HTR-8/SVneo (cell line): ENCODE measurements around the gene PRKCZ.
A peak's percentile ranks its signal among the peaks of the same experiment; 100 is the strongest.
"Not testable (repeated sequence)": the region's sequence is repeated elsewhere in the genome, so short reads cannot be mapped to it uniquely, and the experiment has no call there.

Source experiments
- DNase-seq: peaks from one replicate; pipeline ENCODE4 v3.0.0; 2011; ENCODE audit warnings: low spot score, mixed read lengths; ENCODE audit not compliant: insufficient read length
- FAIRE-seq: peaks from 2 replicates; lab custom pipeline; 2011; peaks lifted over from hg19 to GRCh38; lab: Jason Lieb, UNC

Gene PRKCZ

GRCh38 chr1:2147869-2148268, 97.7 kb downstream of the PRKCZ start:
- DNase-seq, FAIRE-seq: not testable (repeated sequence)

- DNase-seq, result no peak
- no peak for FAIRE-seq
Observed at GRCh38 chr1:2148691-2149090, 98.5 kb downstream of the PRKCZ start.

- FAIRE-seq, result no peak
- no peak for DNase-seq
Observed at GRCh38 chr1:2150801-2151200, 100.6 kb downstream of the PRKCZ start.

- FAIRE-seq (no peak), DNase-seq (no peak)
Observed at GRCh38 chr1:2151252-2151651, 101.0 kb downstream of the PRKCZ start.

GRCh38 chr1:2151911-2152310, 101.7 kb downstream of the PRKCZ start:
- DNase-seq (no peak), FAIRE-seq (no peak)

- no peak for DNase-seq
- FAIRE-seq, result no peak
Observed at GRCh38 chr1:2152954-2153353, 102.7 kb downstream of the PRKCZ start.

GRCh38 chr1:2154022-2154421, 103.8 kb downstream of the PRKCZ start:
- DNase-seq (no peak), FAIRE-seq (no peak)

GRCh38 chr1:2155147-2155598, 105.0 kb downstream of the PRKCZ start:
- DNase-seq (no peak), FAIRE-seq (peak; percentile 99)

- FAIRE-seq, result no peak
Observed at GRCh38 chr1:2155788-2156187, 105.6 kb downstream of the PRKCZ start.

GRCh38 chr1:2156866-2157265, 106.7 kb downstream of the PRKCZ start:
- DNase-seq, result no peak
- FAIRE-seq, result no peak

More at GRCh38 chr1:2155788-2156187, 105.6 kb downstream of the PRKCZ start:
- DNase-seq, result no peak

GRCh38 chr1:2157856-2158255, 107.6 kb downstream of the PRKCZ start:
- DNase-seq (no peak), FAIRE-seq (no peak)

- FAIRE-seq, result no peak
- no peak for DNase-seq
Observed at GRCh38 chr1:2158272-2158671, 108.1 kb downstream of the PRKCZ start.

- FAIRE-seq, result no peak
- no peak for DNase-seq
Observed at GRCh38 chr1:2159124-2159523, 108.9 kb downstream of the PRKCZ start.

GRCh38 chr1:2160451-2161300, 110.5 kb downstream of the PRKCZ start:
- no peak for DNase-seq
- FAIRE-seq, result no peak

- no peak for DNase-seq
- FAIRE-seq, result no peak
Observed at GRCh38 chr1:2163205-2163604, 113.0 kb downstream of the PRKCZ start.

- FAIRE-seq (no peak), DNase-seq (no peak)
Observed at GRCh38 chr1:2165646-2166045, 115.4 kb downstream of the PRKCZ start.

GRCh38 chr1:2166254-2166653, 116.0 kb downstream of the PRKCZ start:
- FAIRE-seq, result no peak

GRCh38 chr1:2166695-2167094, 116.5 kb downstream of the PRKCZ start:
- FAIRE-seq, result peak; percentile 33
- no peak for DNase-seq

More at GRCh38 chr1:2166254-2166653, 116.0 kb downstream of the PRKCZ start:
- no peak for DNase-seq

- DNase-seq (no peak), FAIRE-seq (no peak)
Observed at GRCh38 chr1:2168090-2168489, 117.9 kb downstream of the PRKCZ start.

- FAIRE-seq (no peak), DNase-seq (no peak)
Observed at GRCh38 chr1:2168535-2168934, 118.3 kb downstream of the PRKCZ start.

- DNase-seq, result no peak
- FAIRE-seq, result no peak
Observed at GRCh38 chr1:2169200-2169836, 119.1 kb downstream of the PRKCZ start.
